ENCODE data around the gene SMIM10L1. TPM values are rescaled to one million over a fixed set of nuclear protein-coding genes. Genes with fewer than 3 reads are reported as not detected.

SMIM10L1 gene
- total RNA-seq, 1 donor from 2014 or later: 8.4 TPM

Other genes starting within 250 kb of the SMIM10L1 start
- not detected for gene PRH2, start 242.0 kb upstream of the SMIM10L1 start, total RNA-seq
- 1.2 TPM for gene TAS2R14, start 231.9 kb upstream of the SMIM10L1 start, total RNA-seq
- gene TAS2R50, start 184.3 kb upstream of the SMIM10L1 start, total RNA-seq: 0.50 TPM
- gene TAS2R20, start 172.9 kb upstream of the SMIM10L1 start, total RNA-seq: 1.3 TPM
- 2.8 TPM for gene TAS2R19, start 148.6 kb upstream of the SMIM10L1 start, total RNA-seq
- 1.9 TPM for gene TAS2R31, start 139.8 kb upstream of the SMIM10L1 start, total RNA-seq
- 1.7 TPM for gene TAS2R46, start 108.9 kb upstream of the SMIM10L1 start, total RNA-seq
- gene TAS2R43, start 78.9 kb upstream of the SMIM10L1 start, total RNA-seq: not detected
- gene TAS2R30, start 36.5 kb upstream of the SMIM10L1 start, total RNA-seq: 3.9 TPM
- not detected for gene TAS2R42, start 15.7 kb downstream of the SMIM10L1 start, total RNA-seq
- not detected for gene PRB3, start 98.5 kb downstream of the SMIM10L1 start, total RNA-seq
- gene PRB4, start 139.2 kb downstream of the SMIM10L1 start, total RNA-seq: not detected
- gene PRB2, start 224.4 kb downstream of the SMIM10L1 start, total RNA-seq: not detected

All from lower lobe of right lung (tissue), 1 donor.